ENCODE results near the gene CYBA.

DNA sequence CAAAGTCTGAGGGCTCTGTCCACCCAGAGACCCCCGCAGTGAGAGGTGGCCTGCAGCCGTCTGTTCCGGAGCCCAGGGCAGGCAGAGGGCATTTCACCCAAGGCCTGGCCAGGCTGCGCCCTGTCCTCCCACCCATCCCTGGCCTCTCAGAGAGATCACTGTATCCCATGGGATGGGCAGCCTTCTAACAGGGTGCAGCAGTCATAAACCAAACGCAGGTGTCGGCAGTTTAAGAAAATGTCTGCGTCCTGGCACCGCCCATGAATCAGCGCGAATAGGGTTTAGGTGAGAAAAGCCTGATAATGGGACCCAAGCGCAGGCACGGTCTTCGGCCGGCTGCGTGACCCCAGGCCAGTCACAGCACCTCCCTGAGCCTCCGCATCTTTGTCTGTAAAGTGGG lies 5.4 kb downstream of the CYBA start:
- TF ChIP-seq POLR2A (IDR thresholded peaks at IDR 0.05; ENCODE audit: low read length) (no peak), GATA1 (IDR thresholded peaks at IDR 0.05; ENCODE audit: low read depth, low read length) (no peak)
